GM12873 (cell line): ENCODE data around the gene ZFYVE28.

Source experiments
- TF ChIP-seq, protein P1 (sequence below): IDR thresholded peaks from 2 replicates; pipeline ENCODE4 v1.5.1; 2012; ENCODE audit warnings: low read depth, mild to moderate bottlenecking, moderate library complexity, low read length, control low read depth; ENCODE audit not compliant: insufficient read depth; ENCODE audit errors: missing control alignments

ZFYVE28 gene

DNA sequence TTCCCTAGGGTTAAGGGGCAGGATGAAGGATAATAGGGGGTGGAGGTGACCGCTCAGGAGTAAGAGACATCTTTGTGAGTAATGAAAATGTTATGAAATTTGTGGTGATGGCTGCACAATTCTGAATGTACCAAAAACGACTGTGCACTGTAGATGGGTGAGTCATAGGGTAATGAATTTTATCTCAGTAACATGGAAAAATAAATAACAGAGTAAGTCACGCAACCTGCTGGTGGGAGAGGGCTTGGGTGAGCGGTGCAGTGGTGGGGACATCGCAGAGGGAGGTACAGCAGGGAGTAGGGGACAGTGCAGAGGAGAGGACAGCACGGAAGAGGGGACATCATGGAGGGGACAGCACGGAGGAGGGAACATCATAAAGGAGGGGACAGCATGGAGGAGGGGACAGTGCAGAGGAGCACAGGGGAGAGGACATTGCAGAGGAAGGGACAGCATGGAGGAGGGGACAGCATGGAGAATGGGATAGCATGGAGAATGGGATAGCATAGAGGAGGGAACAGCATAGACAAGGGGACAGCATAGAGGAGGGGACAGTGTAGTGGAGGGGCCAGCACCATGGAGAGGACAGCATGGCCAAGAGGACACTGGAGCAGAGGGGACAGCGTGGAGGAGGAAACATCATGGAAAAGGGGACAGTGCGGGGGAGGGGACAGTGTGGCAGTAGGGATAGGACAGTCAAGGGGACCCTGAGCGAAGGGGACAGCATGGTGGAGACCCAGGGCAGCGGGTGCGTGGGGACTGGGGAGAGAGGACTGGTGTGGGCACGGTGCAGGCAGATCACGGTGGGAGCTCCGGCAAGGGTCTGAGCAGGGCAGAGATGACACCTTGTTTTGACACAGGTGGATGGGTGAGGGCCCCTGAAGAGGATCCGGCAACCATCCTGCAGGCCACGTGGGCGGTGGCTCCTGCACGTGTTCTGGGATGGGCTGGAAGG lies 88.1 kb downstream of the ZFYVE28 start:
- TF ChIP-seq, protein P1, sequence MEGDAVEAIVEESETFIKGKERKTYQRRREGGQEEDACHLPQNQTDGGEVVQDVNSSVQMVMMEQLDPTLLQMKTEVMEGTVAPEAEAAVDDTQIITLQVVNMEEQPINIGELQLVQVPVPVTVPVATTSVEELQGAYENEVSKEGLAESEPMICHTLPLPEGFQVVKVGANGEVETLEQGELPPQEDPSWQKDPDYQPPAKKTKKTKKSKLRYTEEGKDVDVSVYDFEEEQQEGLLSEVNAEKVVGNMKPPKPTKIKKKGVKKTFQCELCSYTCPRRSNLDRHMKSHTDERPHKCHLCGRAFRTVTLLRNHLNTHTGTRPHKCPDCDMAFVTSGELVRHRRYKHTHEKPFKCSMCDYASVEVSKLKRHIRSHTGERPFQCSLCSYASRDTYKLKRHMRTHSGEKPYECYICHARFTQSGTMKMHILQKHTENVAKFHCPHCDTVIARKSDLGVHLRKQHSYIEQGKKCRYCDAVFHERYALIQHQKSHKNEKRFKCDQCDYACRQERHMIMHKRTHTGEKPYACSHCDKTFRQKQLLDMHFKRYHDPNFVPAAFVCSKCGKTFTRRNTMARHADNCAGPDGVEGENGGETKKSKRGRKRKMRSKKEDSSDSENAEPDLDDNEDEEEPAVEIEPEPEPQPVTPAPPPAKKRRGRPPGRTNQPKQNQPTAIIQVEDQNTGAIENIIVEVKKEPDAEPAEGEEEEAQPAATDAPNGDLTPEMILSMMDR, result no peak

DNA sequence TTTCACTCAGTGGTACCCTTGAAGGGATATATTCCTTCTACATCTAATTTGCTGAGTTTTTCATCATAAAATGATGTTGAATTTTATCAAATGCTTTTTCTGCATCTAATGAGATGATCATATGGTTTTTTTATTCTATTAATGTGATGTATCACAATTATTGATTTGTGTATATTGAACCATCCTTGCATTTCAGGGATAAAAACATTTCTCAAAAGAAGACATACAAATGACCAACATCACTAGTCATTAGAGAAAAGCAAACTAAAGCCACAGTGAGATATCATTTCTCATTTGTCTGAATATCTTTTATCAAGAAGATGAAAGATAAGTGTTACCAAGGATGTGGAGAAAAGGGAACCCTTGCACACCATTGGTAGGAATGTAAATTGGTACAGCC lies 90.9 kb downstream of the ZFYVE28 start:
- TF ChIP-seq, protein P1, result no peak

DNA sequence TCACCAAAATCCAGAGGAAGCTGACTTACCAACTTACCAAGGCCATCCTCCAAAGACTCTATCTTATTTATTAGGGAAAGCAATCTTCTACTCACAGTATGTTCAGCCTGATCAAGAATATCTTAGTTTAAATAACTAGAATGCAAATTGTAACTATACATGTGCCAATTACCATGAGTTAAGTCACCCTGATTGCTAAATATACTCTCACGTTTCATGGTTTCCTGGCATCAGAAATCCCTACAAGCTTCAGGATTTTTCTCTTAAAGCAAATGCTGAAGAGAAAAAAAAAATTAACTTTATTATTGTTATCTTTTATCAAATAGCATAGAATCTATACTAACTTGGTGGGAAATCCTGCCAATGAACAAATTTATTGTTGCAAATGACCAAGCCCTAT lies 93.6 kb downstream of the ZFYVE28 start:
- TF ChIP-seq, protein P1, result no peak

DNA sequence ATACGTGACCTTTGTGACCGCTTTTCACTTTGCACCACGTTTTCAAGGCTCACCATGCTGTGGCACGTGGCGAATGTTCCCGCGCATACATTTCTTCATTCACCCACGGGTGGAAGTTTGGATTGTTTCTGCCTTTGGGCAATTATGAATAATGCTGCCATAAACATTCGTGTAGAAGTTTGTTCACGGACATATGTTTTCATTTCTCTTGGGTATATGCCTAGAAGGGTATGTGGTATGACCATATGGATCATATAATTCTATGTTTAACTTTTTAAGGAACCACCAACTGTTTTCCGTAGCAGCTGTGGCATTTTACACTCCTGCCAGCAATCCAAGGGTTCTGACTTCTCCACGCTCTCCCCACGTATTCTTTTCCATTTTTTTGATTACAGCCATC lies 95.6 kb downstream of the ZFYVE28 start:
- TF ChIP-seq, protein P1, result no peak

DNA sequence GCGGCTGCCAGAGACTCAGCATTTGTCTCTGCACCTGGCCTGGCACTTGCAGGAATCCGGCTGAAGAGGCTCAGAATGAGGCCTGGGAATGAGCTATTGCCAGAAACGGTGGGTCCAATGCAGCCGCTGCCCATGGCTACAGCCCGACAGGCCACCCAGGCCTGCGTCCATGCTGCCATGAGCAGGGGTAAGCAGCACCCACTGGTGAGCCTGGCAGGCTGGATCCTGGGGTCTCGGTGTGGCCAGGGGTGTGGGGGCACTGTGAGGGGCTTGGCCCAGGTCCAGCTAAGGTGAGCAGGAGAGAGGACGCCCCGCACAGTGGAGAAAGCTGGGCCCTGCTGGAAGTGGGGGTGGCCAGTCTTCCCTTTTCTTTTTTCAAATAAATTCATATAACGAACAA lies 96.2 kb downstream of the ZFYVE28 start:
- TF ChIP-seq, protein P1, result no peak

DNA sequence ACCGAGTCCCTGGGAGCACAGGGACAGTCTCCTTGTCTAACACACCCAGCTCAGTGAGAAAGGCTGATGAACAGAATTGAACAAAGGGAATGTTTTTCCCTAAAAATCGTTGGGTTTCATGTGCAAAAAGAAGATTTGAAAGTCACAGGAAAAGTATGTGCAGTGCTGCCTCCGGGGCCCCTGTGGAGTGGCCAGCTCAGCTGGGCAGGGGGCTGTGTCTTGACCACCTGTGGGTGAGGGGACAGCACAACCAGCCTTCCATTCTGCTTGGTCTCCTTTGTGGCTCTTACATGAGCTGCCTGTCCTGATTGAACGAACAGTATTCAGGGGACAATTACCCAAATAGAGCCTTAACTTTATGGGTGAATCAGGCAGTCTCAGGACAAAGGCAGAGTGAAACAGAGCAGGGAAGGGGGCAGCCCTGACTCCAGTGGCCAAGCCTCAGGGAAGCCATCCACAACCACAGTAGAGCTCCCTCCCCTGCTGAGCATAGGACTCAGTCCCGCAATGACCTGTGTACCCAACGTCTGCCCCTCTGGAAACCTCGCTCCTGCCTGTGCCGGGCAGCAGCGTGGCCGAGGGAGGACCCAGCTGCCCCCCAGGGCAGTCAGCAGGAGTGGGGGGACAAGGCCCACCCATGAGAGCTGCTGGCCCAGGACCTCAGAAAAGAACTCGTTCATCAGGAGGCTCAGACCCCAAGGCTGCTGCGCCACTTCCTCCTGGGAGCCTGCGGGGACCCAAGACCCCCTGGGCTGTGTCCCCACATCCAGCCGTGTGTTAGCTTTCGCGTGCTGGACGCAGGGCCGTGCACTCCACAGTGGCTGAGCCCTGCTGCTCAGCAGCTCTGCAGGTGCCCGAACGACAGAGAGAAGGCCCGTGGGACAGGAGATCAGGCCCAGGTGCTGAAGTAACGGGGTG lies 96.9 kb downstream of the ZFYVE28 start:
- TF ChIP-seq, protein P1, result no peak

DNA sequence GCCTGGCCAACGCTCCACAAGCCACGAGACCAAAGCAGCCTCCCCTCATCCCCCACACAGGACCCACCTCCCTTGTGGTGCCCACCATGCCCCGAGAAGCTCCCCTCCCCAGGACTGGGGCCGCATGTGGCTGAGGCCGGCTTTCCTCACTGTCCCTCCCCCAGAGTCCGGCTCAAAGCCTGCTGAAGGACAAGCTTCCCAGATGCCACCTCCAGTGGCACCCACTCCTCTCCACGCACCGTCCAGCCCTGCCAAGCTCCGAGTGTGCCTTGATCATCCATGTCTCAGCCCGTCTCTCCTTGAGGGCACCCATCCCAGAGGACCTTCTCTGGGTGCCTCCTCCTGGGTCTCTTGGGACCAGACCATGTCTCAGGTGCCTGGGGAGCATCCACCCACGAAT lies 97.7 kb downstream of the ZFYVE28 start:
- TF ChIP-seq, protein P1, result no peak
